Stimulated activated CD4-positive, alpha-beta T cell treated with anti-CD3 and anti-CD28 coated beads, Interleukin-4, amount 100 ng/mL, for 48 hours (primary cell): ENCODE results near the gene CARD18.
"Not testable (repeated sequence)": the region's sequence is repeated elsewhere in the genome, so short reads cannot be mapped to it uniquely, and the experiment has no call there.

Experiments
- DNase-seq, 2 donors: peaks; one replicate each; pipeline ENCODE4 v3.0.0-alpha.2; 2020; ENCODE audit warnings: low read depth in 2 of 2

The CARD18 gene

GRCh38 chr11:105132716-105133511 is 6.7 kb downstream of the CARD18 start:
- DNase-seq: no peak

- DNase-seq: no peak
Observed at GRCh38 chr11:105130189-105130813, 9.3 kb downstream of the CARD18 start.

DNA sequence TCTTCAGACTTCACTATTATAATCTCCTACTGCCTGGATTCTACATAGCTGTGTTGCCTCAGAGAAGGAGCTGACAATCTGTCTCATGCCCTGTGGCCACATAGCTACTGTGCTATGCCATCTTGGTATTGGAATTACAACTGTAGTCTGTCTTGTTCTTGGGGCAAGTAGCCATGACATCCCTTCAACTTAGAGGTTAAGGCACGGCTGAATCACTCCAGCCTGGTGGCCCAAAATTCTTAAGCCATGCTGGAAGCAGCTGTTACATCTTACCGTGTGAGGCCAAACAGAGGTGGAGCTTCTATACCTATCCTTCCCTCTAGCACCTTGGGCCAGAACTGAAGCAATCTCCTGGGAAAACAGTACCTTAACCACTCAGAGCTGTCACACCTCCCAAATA is 14.8 kb downstream of the CARD18 start:
- no peak for DNase-seq

DNA sequence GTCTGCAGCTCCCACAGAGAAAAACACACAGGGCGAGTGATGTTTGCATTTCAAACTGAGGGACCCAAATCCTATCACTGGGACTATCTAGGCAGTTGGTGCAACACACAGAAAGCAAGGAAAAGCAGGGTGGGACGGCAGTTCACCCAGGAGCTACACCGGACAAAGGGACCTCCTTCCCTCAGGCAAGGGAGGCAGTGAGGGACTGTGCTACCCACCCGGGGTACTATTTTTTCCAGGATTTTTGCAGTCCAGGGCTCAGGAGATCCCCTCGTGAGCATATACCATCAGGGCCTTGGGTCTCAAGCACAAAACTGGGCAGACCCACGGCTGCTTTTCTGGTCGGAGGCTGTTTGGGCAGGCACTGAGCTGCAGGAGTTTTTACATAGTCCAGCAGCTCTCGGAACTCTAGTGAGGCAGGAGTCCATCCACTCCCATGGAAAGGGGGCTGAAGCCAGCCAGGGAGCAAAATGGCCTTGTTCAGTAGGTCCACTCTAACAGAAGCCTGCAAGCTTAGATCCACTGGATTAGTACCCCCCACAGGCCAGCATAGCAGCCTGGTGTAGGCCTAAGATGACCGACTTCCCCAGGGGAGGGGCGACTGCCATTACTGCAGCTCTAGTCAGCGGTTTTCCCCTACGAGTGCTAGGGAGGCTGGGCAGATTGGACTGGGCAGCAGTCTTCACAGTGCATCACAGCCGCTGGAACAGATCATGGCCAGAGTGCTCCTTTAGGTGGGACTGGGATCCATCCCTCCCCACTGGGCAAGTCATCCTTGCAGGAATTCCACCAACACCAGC is 28.2 kb downstream of the CARD18 start:
- no peak for DNase-seq

- no peak for DNase-seq
Observed at GRCh38 chr11:105110688-105111030, 28.9 kb downstream of the CARD18 start.

GRCh38 chr11:105109855-105110687 is 29.5 kb downstream of the CARD18 start:
- no peak for DNase-seq

GRCh38 chr11:105109321-105109720 is 30.2 kb downstream of the CARD18 start:
- no peak for DNase-seq

DNA sequence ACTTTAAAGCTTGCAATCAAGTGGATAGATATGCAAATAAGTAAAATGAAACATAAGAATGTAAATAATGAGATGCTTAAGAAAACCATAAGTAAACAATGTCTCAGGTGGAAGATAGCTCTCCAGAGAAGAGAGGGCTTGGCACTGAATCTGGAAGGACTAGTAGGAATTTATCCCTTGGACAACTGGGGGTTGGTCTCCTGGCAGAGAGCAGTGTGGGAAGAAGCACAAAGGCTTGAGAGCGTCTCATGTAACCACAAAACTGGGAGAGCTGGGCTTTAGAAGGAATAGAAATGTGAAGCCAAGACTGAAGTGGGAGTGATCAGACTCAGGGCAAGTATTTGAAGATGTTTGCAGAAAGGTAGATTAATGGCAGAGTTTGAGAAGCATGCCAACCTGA is 31.3 kb downstream of the CARD18 start:
- no peak for DNase-seq

DNA sequence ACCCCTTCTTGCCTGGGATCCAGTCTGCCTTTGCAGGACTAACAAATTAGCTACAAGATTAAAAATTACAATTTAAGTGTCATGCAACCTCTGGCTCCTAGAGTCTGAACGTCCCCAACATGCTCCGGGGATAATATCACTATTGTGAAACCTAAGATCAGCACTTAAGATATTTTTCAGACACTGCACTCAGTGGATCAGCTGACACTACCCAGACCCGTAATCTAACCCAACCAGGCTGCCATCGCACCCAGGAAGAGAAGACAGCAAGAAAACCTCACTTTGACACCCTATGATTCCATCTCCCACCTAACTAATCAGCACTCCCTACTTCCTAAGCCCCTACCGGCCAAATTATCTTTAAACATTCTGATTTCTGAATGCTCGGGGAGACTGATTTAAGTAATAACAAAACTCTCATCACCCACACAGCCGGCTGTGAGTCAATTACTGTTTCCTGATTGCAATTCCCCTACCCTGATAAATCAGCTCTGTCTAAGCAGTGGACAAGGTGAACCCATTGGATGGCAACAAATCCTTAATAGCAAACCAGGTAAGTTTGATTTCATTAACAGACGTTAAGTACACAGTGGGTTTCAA is 32.2 kb downstream of the CARD18 start:
- peak in 1 of 2 donors; percentile 16 for DNase-seq

GRCh38 chr11:105106140-105106539 is 33.4 kb downstream of the CARD18 start:
- no peak for DNase-seq

- no peak for DNase-seq
Observed at GRCh38 chr11:105104292-105104691, 35.3 kb downstream of the CARD18 start.

- DNase-seq: no peak
Observed at GRCh38 chr11:105103336-105103735, 36.2 kb downstream of the CARD18 start.

GRCh38 chr11:105102079-105102581 is 37.4 kb downstream of the CARD18 start:
- not testable (repeated sequence) for DNase-seq

DNA sequence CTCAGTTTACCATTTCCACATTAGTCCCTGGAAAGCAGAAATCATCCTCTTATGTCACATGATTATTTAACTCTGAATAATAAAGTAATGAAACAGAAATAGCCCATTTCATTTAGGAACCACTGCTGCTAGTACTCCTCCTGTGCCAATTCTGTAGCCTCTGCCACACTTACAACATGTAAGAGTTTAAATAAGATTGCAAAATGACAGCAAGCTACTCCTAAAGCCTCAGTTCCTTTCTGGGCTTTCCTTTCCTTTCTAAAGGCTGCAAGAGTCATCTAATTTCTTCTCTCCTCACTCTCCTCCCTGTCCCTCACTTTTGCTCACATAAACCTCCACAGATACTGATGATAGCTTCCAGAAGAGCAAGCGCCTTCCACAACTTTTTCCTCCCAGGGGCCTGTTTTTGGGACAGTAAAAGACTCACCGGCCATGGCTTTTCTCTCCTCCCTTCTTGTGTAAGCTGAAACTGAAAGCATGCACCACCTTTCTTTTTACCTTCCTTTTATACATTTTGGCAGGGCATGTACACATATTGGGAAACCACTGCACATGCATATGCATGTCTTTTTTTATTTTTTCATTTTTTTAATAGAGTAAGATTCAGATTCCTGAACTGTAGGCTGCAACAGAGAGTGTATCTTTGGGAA is 38.5 kb downstream of the CARD18 start:
- no peak for DNase-seq

DNA sequence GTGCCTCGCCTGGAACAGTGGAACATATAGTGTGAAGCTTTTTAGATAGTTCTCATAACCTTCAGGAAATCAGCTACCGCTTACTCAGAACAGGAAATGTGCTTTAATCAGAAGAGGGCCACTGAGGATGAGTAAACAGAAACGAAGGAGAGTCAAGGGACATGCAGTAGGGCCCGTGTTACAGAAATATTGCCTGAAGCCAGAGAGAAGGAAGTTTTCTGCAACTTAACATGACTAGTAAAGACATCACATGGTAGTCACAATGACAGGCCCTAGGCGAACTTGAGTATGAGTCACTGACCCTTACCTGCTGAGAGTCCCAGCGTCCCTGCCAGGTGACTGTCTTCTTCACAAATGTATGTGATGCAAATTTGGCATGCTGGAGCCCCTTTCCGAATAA is 39.4 kb downstream of the CARD18 start:
- no peak for DNase-seq

GRCh38 chr11:105099594-105099993 is 40.0 kb downstream of the CARD18 start:
- not testable (repeated sequence) for DNase-seq

DNA sequence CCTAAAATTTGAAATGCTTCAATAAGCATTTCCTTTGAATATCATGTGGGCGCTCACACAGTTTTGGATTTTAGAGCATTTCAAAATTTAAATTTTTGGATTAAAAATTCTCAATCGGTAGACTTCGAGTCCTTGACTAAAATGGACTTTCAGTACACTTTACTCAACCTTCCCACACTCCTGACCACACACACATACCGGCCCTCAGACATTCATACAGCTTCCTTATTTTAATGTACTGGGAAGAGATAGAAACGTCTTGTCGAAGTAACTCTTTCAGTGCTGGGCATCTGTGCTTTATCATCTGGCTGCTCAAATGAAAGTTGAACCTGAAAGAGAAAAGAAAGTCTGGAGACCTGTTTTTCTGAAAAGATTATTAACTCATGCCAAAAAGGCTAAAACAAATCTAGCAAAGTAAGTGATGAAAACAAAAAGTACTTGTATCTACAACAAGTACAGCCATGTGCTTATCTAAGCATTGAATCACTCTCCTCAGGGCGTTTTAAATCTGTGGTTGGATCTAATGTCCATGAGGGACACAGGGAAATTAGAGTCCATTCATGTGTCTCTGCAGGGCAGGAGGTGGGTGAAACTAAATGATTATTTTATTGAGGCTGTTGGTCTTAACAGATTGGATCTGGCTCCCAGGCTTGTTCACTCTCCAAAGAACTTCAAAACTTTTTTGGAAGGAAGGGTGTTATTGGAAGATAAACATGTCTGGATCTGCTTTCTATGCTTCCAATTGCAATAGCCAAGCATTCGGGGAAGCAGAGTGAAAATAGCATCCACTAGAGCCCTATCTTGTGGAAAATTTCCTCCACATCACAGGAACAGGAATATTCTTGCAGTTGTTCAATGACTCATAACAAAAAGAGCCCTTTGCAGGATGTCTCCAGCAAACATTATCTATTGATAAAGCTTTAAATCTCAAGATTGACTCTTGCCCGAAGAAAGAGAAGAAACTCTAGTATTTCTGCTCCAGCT is 47.0 kb downstream of the CARD18 start:
- no peak for DNase-seq
